ENCODE measurements around the gene LAMA2. TPM values are rescaled to one million over a fixed set of nuclear protein-coding genes. Genes with fewer than 3 reads are reported as not detected.

LAMA2 gene
- total and polyA plus RNA-seq, 2 of the 8 experiments (the other 6 are each of a cell fraction or from before 2014, with no cell fraction given) = 1.3 to 3.8 TPM

DNA sequence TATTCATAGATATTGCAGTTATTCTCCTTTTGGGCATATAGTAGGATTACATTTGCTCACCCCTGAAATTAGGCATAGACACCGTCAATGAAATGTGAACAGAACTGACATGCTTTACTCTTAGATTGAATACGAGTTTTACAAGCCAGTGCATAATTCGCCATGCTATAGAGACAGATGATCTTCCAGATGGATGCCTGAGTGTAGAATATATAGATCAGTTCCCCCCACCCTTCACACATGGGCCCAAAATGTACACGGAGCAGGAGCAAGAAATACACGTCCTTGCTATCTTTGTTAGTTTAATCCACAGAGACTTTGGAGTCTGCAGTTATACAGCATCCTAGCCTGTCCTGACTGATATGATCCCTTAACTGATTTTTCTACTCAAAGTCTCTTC is 47.4 kb downstream of the LAMA2 start:
- Histone ChIP-seq H3K79me2 (ENCODE audit: control insufficient read depth in 1 of 2, insufficient read depth in 2 of 2, low read length in 2 of 2) (no peaks in the 10 kb centered on the region), H2BK120ac (replicated peaks; ENCODE audit: low read depth, low read length) (no peak overlapping the region), H4K5ac (ENCODE audit: insufficient read length, low read depth, low read length) (no peak overlapping the region), H3K18ac (ENCODE audit: extremely low read depth, low read length) (no peak overlapping the region), H3K27me3 (replicated peaks in 1 of 4; ENCODE audit: control insufficient read depth in 3 of 4, extremely low read depth in 1 of 4, insufficient read depth in 3 of 4, low read length in 3 of 4) (no peaks in the 10 kb centered on the region), H3K27ac (ENCODE audit: low read depth, low read length) (no peak overlapping the region), H2BK15ac (ENCODE audit: low read length) (no peak overlapping the region), H3K4me1 (replicated peaks in 1 of 4; ENCODE audit: control insufficient read depth in 3 of 4, insufficient read depth in 4 of 4, low read length in 3 of 4) (no peaks in the 10 kb centered on the region), H3K79me1 (ENCODE audit: low read depth, low read length) (no peaks in the 10 kb centered on the region), H3K23ac (ENCODE audit: insufficient read length) (no peak overlapping the region), H3K4me2 (ENCODE audit: insufficient read depth in 1 of 2, low read depth in 2 of 2, low read length in 2 of 2) (no peak overlapping the region), H2BK5ac (ENCODE audit: low read depth, low read length) (no peak overlapping the region), H2AFZ (ENCODE audit: low read length) (no peak overlapping the region), H3K14ac (ENCODE audit: insufficient read length) (no peak overlapping the region), H4K20me1 (replicated peaks in 1 of 2; ENCODE audit: control insufficient read depth in 1 of 2, insufficient read depth in 2 of 2, low read length in 2 of 2) (no peaks in the 10 kb centered on the region), H4K91ac (replicated peaks; ENCODE audit: insufficient read length, low read length) (no peak overlapping the region), H3K56ac (replicated peaks; ENCODE audit: insufficient read length, low read depth, low read length) (no peak overlapping the region), H4K8ac (ENCODE audit: extremely low read depth, insufficient read depth, low read length) (no peak overlapping the region), H2BK12ac (ENCODE audit: low read depth, low read length) (no peak overlapping the region), H3K36me3 (ENCODE audit: control insufficient read depth in 2 of 4, insufficient read depth in 4 of 4, low read length in 3 of 4) (no peaks in the 10 kb centered on the region), H3K23me2 (ENCODE audit: low read depth, low read length) (no peaks in the 10 kb centered on the region), H3K4me3 (ENCODE audit: extremely low read depth in 1 of 4, insufficient read depth in 2 of 4, low read depth in 3 of 4, low read length in 4 of 4) (no peak overlapping the region), H3K9me3 (ENCODE audit: insufficient read depth in 2 of 2, low read depth in 1 of 2, low read length in 1 of 2) (no peaks in the 10 kb centered on the region), H2AK5ac (ENCODE audit: low read depth, low read length) (no peak overlapping the region), H2BK20ac (ENCODE audit: low read length) (no peak overlapping the region), H3K9ac (replicated peaks in 1 of 4; ENCODE audit: extremely low read depth in 1 of 4, low read depth in 3 of 4, low read length in 3 of 4) (no peak overlapping the region), H3K4ac (replicated peaks; ENCODE audit: insufficient read length, low read depth, low read length) (no peak overlapping the region)
- DNase-seq (ENCODE audit: low read depth in 1 of 2, low spot score in 2 of 2) = no peak
- no peak for FAIRE-seq
- ChIA-PET CTCF (ENCODE audit: partially characterized antibody) (no interaction called here), POLR2A (ENCODE audit: partially characterized antibody) (no interaction called here)
- 83% methylated on average over 5 of the region's 5 CpGs; no CpG with 5 or more reads in 1 of the 2 experiments for WGBS, 2 experiments (ENCODE audit: extremely low coverage in 1 of 2, insufficient coverage in 1 of 2, insufficient read length in 1 of 2, insufficient replicate concordance in 2 of 2, low coverage in 1 of 2, low lambda C conversion rate in 2 of 2, missing lambda C conversion rate in 1 of 2)
- no peak for TF ChIP-seq GABPA (IDR thresholded peaks at IDR 0.05; ENCODE audit: borderline replicate concordance, insufficient read depth, low read length)
